Measurements from ENCODE around the gene HDAC9. TPM values are rescaled to one million over a fixed set of nuclear protein-coding genes. Genes with fewer than 3 reads are reported as not detected.
A peak's percentile ranks its signal among the peaks of the same experiment; 100 is the strongest.

The HDAC9 gene
- total RNA-seq, 1 experiment from 2014 or later: 4.3 TPM

DNA sequence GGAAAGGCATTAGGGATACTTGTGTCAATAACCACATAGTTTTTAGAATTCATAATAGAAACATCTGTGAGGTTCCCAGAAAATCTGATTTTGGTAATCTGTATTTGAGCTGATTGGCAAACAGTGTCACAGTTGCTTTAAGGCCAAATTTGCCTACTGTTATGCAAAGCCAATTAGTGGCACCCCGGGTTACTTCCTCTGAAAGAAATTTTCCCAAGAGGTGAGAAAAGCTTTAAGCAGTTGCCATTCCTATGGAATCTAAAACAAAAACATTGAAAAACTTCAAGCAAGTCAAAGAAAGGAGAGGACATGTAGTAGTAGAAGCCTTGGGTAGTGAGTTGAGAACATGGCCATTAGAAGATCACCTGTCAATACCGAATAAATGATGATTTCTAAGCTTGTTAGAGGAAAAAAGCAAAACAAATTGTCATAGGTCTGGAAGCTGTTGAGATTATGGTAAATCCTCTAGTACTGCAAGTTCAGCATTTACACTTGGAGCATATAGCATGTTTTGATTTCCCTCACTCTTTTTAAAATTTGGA lies 445.1 kb downstream of the HDAC9 start:
- ChIA-PET RAD21 (ENCODE audit: low non-redundant PET in 1 of 2, low total read pairs in 2 of 2, uncharacterized antibody in 2 of 2, unreplicated experiment in 2 of 2) (no interaction called here), CTCF (no interaction called here), POLR2A (no interaction called here)
- no peaks in the 10 kb centered on the region for H3K36me3 ChIP-seq (ENCODE audit: control insufficient read depth in 1 of 2, insufficient read depth in 2 of 2, low read length in 2 of 2)
- no peaks in the 10 kb centered on the region for H4K20me1 ChIP-seq (ENCODE audit: insufficient read depth)
- peak overlapping the region; percentile 100 for H2AFZ ChIP-seq (ENCODE audit: low read depth, low read length, poor library complexity, severe bottlenecking)
- H3K79me2 ChIP-seq (ENCODE audit: insufficient read depth, low read length): no peaks in the 10 kb centered on the region
- H3K9me2 ChIP-seq (ENCODE audit: insufficient read depth): peaks cover 5% of the 10 kb centered on the region; the same call in 1 of the 2 replicates
- H3K4me1 ChIP-seq (ENCODE audit: control insufficient read depth in 1 of 2, insufficient read depth in 2 of 2, low read length in 2 of 2): peaks cover 7 to 14% of the 10 kb centered on the region in 2 experiments; a peak in 3 of 4 replicates
- no peak overlapping the region for H3K4me3 ChIP-seq (replicated peaks in 1 of 2; ENCODE audit: low read depth in 1 of 2, low read length in 2 of 2)
- H3K9me3 ChIP-seq (ENCODE audit: control insufficient read depth in 1 of 2, insufficient read depth in 1 of 2, low read depth in 1 of 2, low read length in 2 of 2): no peaks in the 10 kb centered on the region
- no peak for TF ChIP-seq YY1 (IDR thresholded peaks at IDR 0.05; ENCODE audit: extremely low read depth, insufficient replicate concordance, low read depth, low read length)
- no peak for TF ChIP-seq ZNF274 (IDR thresholded peaks at IDR 0.05; ENCODE audit: low read depth, low read length)
- TF ChIP-seq SRF (IDR thresholded peaks at IDR 0.05; ENCODE audit: low read depth): no peak
- no peak for TF ChIP-seq REST (IDR thresholded peaks at IDR 0.05; ENCODE audit: low read depth)
- TF ChIP-seq, protein P1, sequence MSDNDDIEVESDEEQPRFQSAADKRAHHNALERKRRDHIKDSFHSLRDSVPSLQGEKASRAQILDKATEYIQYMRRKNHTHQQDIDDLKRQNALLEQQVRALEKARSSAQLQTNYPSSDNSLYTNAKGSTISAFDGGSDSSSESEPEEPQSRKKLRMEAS (IDR thresholded peaks at IDR 0.05): no peak
- no peak for TF ChIP-seq ELF1 (IDR thresholded peaks at IDR 0.05; ENCODE audit: borderline replicate concordance, low read depth)
- TF ChIP-seq EZH2 (IDR thresholded peaks at IDR 0.05): no peak
- TF ChIP-seq, protein P2, sequence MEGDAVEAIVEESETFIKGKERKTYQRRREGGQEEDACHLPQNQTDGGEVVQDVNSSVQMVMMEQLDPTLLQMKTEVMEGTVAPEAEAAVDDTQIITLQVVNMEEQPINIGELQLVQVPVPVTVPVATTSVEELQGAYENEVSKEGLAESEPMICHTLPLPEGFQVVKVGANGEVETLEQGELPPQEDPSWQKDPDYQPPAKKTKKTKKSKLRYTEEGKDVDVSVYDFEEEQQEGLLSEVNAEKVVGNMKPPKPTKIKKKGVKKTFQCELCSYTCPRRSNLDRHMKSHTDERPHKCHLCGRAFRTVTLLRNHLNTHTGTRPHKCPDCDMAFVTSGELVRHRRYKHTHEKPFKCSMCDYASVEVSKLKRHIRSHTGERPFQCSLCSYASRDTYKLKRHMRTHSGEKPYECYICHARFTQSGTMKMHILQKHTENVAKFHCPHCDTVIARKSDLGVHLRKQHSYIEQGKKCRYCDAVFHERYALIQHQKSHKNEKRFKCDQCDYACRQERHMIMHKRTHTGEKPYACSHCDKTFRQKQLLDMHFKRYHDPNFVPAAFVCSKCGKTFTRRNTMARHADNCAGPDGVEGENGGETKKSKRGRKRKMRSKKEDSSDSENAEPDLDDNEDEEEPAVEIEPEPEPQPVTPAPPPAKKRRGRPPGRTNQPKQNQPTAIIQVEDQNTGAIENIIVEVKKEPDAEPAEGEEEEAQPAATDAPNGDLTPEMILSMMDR (IDR thresholded peaks at IDR 0.05 in 2 of 3, conservative IDR thresholded peaks at IDR 0.05 in 1 of 3; ENCODE audit: borderline replicate concordance in 1 of 3, insufficient read depth in 1 of 3, low read depth in 2 of 3, low read length in 2 of 3): no peak
- TF ChIP-seq JUND (IDR thresholded peaks at IDR 0.05): no peak
- no peak for TF ChIP-seq CBX3 (IDR thresholded peaks at IDR 0.05; ENCODE audit: low read depth)
- no peak for TF ChIP-seq FOSL1 (IDR thresholded peaks at IDR 0.05; ENCODE audit: low read depth)
- no peak for TF ChIP-seq TCF7L2 (IDR thresholded peaks at IDR 0.05; ENCODE audit: borderline replicate concordance, extremely low read depth, insufficient read depth, insufficient read length)
- TF ChIP-seq EZH2phosphoT487 (IDR thresholded peaks at IDR 0.05; ENCODE audit: borderline replicate concordance): no peak
- TF ChIP-seq CEBPB (IDR thresholded peaks at IDR 0.05; ENCODE audit: low read depth): no peak
- TF ChIP-seq ZFX (IDR thresholded peaks at IDR 0.05): no peak
- TF ChIP-seq ZBTB33 (IDR thresholded peaks at IDR 0.05; ENCODE audit: extremely low read depth, insufficient replicate concordance, low read length): no peak
- no peak for TF ChIP-seq EGR1 (IDR thresholded peaks at IDR 0.05; ENCODE audit: low read depth)
- TF ChIP-seq SIN3A (IDR thresholded peaks at IDR 0.05; ENCODE audit: low read depth): no peak
- TF ChIP-seq SP1 (IDR thresholded peaks at IDR 0.05; ENCODE audit: low read depth): no peak
- ATAC-seq (no peak), DNase-seq (ENCODE audit: low read depth, low spot score) (no peak)
- H3K27me3 ChIP-seq (ENCODE audit: insufficient read depth, low read length): no peaks in the 10 kb centered on the region
- intact Hi-C loops (cut with micrococcal nuclease): no loop called here
- H3K27ac ChIP-seq (ENCODE audit: low read depth, low read length): no peak overlapping the region
- no TSS peak for BruUV-seq (replicated peaks)
- H3K4me2 ChIP-seq (ENCODE audit: low read length): no peak overlapping the region
- no peak overlapping the region for H3K9ac ChIP-seq (ENCODE audit: low read length)
